ENCODE data around the gene RAB40A.
A peak's percentile ranks its signal among the peaks of the same experiment; 100 is the strongest.
"Not testable (repeated sequence)": the region's sequence is repeated elsewhere in the genome, so short reads cannot be mapped to it uniquely, and the experiment has no call there.

RAB40A gene

GRCh38 chrX:103480526-103480925, 38.8 kb downstream of the RAB40A start:
- TF ChIP-seq, protein P1, sequence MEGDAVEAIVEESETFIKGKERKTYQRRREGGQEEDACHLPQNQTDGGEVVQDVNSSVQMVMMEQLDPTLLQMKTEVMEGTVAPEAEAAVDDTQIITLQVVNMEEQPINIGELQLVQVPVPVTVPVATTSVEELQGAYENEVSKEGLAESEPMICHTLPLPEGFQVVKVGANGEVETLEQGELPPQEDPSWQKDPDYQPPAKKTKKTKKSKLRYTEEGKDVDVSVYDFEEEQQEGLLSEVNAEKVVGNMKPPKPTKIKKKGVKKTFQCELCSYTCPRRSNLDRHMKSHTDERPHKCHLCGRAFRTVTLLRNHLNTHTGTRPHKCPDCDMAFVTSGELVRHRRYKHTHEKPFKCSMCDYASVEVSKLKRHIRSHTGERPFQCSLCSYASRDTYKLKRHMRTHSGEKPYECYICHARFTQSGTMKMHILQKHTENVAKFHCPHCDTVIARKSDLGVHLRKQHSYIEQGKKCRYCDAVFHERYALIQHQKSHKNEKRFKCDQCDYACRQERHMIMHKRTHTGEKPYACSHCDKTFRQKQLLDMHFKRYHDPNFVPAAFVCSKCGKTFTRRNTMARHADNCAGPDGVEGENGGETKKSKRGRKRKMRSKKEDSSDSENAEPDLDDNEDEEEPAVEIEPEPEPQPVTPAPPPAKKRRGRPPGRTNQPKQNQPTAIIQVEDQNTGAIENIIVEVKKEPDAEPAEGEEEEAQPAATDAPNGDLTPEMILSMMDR (IDR thresholded peaks at IDR 0.05; ENCODE audit: control extremely low read depth, extremely low read depth, low read depth, missing control alignments), result no peak
- ChIA-PET POLR2A (no interaction called here), CTCF (interaction anchor here (2.0 kb wide), 1 partner anchor 15 kb away, joined by 4 read pairs; no protein-coding TSS in a partner anchor)
- no peak for DNase-seq (ENCODE audit: extremely low spot score)

- TF ChIP-seq, protein P1 (IDR thresholded peaks at IDR 0.05; ENCODE audit: control extremely low read depth, extremely low read depth, low read depth, missing control alignments), result no peak
- no peak for DNase-seq (ENCODE audit: extremely low spot score)
- ChIA-PET CTCF (interaction anchor here (1.5 kb wide), 1 partner anchor 13 kb away, joined by 9 read pairs; no protein-coding TSS in a partner anchor), POLR2A (no interaction called here)
Measured at GRCh38 chrX:103477496-103477895, 41.8 kb downstream of the RAB40A start.

GRCh38 chrX:103475381-103475780, 43.9 kb downstream of the RAB40A start:
- ChIA-PET POLR2A (no interaction called here), CTCF (interaction anchor here (3.0 to 4.0 kb wide), 2 partner anchors 11 to 15 kb away, joined by 15 to 18 read pairs; no protein-coding TSS in a partner anchor)
- DNase-seq (ENCODE audit: extremely low spot score), result no peak
- TF ChIP-seq, protein P1 (IDR thresholded peaks at IDR 0.05; ENCODE audit: control extremely low read depth, extremely low read depth, low read depth, missing control alignments), result no peak

DNA sequence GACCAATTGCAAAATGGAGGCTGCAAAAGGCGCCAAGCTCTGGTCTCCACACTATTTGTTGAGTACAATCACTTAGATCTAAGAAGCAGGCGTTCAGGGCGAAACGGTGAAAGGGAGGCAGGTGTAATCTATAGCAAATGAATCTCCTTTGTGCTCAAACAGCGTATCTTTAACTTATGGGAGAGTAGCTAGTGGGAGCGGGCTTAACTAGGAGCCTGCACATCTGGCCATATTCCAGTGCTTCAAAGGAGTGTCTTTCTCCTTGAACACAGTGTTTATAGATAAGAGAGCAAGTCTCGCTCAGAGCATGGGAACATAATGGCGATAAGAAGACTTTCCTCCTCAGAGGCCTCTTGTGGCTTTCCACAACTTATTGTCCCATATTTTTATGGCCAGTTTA, 49.3 kb downstream of the RAB40A start:
- DNase-seq (ENCODE audit: extremely low spot score); POLR2A ChIA-PET: not testable (repeated sequence)
- CTCF ChIA-PET, result interaction anchor here (1.3 to 1.5 kb wide), 2 partner anchors 16 to 128 kb away, joined by 3 to 4 read pairs; no protein-coding TSS in a partner anchor

GRCh38 chrX:103467887-103468286, 51.4 kb downstream of the RAB40A start:
- CTCF ChIA-PET, result no interaction called here

GRCh38 chrX:103467156-103467555, 52.1 kb downstream of the RAB40A start:
- CTCF ChIA-PET, result no interaction called here
- no peak for DNase-seq (ENCODE audit: extremely low spot score)
- TF ChIP-seq, protein P1 (IDR thresholded peaks at IDR 0.05; ENCODE audit: control extremely low read depth, extremely low read depth, low read depth, missing control alignments), result no peak
- POLR2A ChIA-PET, result no interaction called here

More at GRCh38 chrX:103467887-103468286, 51.4 kb downstream of the RAB40A start:
- no peak for DNase-seq (ENCODE audit: extremely low spot score)
- TF ChIP-seq, protein P1 (IDR thresholded peaks at IDR 0.05; ENCODE audit: control extremely low read depth, extremely low read depth, low read depth, missing control alignments), result no peak
- POLR2A ChIA-PET, result no interaction called here

DNA sequence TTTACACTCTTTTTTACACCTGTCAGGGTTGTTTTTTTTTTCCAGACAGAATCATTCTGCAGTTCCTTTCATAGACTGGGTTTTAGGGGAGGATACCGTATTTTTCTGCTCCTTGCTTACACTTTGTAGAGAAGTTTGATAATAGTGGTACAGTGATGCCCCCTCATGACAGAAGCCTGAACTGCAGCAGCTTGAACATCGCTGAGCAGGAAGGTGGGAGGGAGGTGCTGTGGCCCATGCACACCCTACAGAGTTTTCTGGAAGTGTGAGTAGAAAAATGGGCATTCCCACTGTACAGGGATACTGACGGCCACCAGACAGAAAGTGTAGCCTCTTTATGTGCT, 54.5 kb downstream of the RAB40A start:
- peak; percentile 30 for DNase-seq (ENCODE audit: extremely low spot score)
- TF ChIP-seq, protein P1 (IDR thresholded peaks at IDR 0.05; ENCODE audit: control extremely low read depth, extremely low read depth, low read depth, missing control alignments), result peak; percentile 80
- POLR2A ChIA-PET, result interaction anchor here (0.5 kb wide), 1 partner anchor 1533 kb away, joined by 6 read pairs; the partner anchor contains the start of gene ZMAT1
- CTCF ChIA-PET, result interaction anchor here (0.6 to 2.4 kb wide), 15 partner anchors 9 to 260 kb away, joined by 3 to 18 read pairs (median 4); no protein-coding TSS in a partner anchor
